GM12878 (cell line): ENCODE results near the gene AIDA. TPM values are rescaled to one million over a fixed set of nuclear protein-coding genes. Genes with fewer than 3 reads are reported as not detected.

Experiments
- CEBPZ ChIP-seq: fragments of 150-350 bp; IDR thresholded peaks from 2 replicates; pipeline ENCODE4 v1.6.1; 2016; ENCODE audit warnings: low read depth, low read length
- EGR1 ChIP-seq, 2 experiments: IDR thresholded peaks; 1 replicate in 1 of 2; 2 replicates in 1 of 2; pipeline ENCODE4 v1.6.1; 2011 to 2012; ENCODE audit warnings: low read depth in 2 of 2, low read length in 2 of 2, borderline replicate concordance in 1 of 2, mild to moderate bottlenecking in 1 of 2, moderate library complexity in 1 of 2
- FOXK2 ChIP-seq: fragments of 450-650 bp; IDR thresholded peaks from 2 replicates; pipeline ENCODE4 v1.6.1; 2017; ENCODE audit warnings: mild to moderate bottlenecking, moderate library complexity
- IKZF2 ChIP-seq, 2 experiments: fragments of 450-650 bp; IDR thresholded peaks; 2 replicates each; pipeline ENCODE4 v1.6.1; 2017; ENCODE audit warnings: mild to moderate bottlenecking in 2 of 2, moderate library complexity in 2 of 2
- MEF2B ChIP-seq: fragments of 450-650 bp; IDR thresholded peaks from 2 replicates; pipeline ENCODE4 v1.6.1; 2018; ENCODE audit warnings: mild to moderate bottlenecking, moderate library complexity; ENCODE audit not compliant: partially characterized antibody, poor library complexity, severe bottlenecking
- MTA3 ChIP-seq: IDR thresholded peaks from 2 replicates; pipeline ENCODE4 v1.6.1; 2012; ENCODE audit warnings: low read length, inconsistent platforms, borderline replicate concordance
- MYB ChIP-seq: fragments of 150-350 bp; IDR thresholded peaks from 2 replicates; pipeline ENCODE4 v1.6.1; 2014; ENCODE audit warnings: mild to moderate bottlenecking, low read depth, low read length, borderline replicate concordance
- NFXL1 ChIP-seq: fragments of 450-650 bp; IDR thresholded peaks from 2 replicates; pipeline ENCODE4 v1.6.1; 2017; ENCODE audit warnings: antibody characterized with exemption, mild to moderate bottlenecking, borderline replicate concordance
- NR2F1 ChIP-seq: fragments of 450-650 bp; conservative IDR thresholded peaks from 2 replicates; pipeline ENCODE4 v1.6.1; 2017; ENCODE audit warnings: mild to moderate bottlenecking
- PAX8 ChIP-seq: fragments of 450-650 bp; IDR thresholded peaks from 2 replicates; pipeline ENCODE4 v1.6.1; 2017; ENCODE audit warnings: mild to moderate bottlenecking, moderate library complexity
- POU2F2 ChIP-seq: IDR thresholded peaks from 3 replicates; pipeline ENCODE4 v1.6.1; 2011; ENCODE audit warnings: low read depth, mild to moderate bottlenecking, low read length, borderline replicate concordance
- RELB ChIP-seq: fragments of 450-650 bp; IDR thresholded peaks from 2 replicates; pipeline ENCODE4 v1.6.1; 2017; ENCODE audit warnings: low read depth, mild to moderate bottlenecking, moderate library complexity
- RFX5 ChIP-seq: IDR thresholded peaks from 2 replicates; pipeline ENCODE4 v1.6.1; 2011; ENCODE audit warnings: low read depth, low read length, improper control_type of control experiment
- SMAD5 ChIP-seq: IDR thresholded peaks from 2 replicates; pipeline ENCODE4 v1.6.1; 2016; ENCODE audit warnings: antibody characterized with exemption, low read depth
- SP1 ChIP-seq: IDR thresholded peaks from one replicate; pipeline ENCODE4 v1.6.1; 2011; ENCODE audit warnings: low read depth, low read length
- YBX1 ChIP-seq: fragments of 450-650 bp; IDR thresholded peaks from 2 replicates; pipeline ENCODE4 v1.6.1; 2016; ENCODE audit warnings: antibody characterized with exemption
- ZBTB40 ChIP-seq: fragments of 450-650 bp; IDR thresholded peaks from 2 replicates; pipeline ENCODE4 v1.6.1; 2016; ENCODE audit warnings: mild to moderate bottlenecking, moderate library complexity, borderline replicate concordance
- ZNF207 ChIP-seq: fragments of 450-650 bp; IDR thresholded peaks from 2 replicates; pipeline ENCODE4 v1.6.1; 2014; ENCODE audit warnings: antibody characterized with exemption, mild to moderate bottlenecking, borderline replicate concordance
- polyA plus RNA-seq, 11 experiments: library from polyadenylated mRNA; depleted of rRNA in 4 of 11; unstranded in 6 of 11; stranded (reverse) in 5 of 11; fragments of >200 nt; fragmentation: Nextera tagmentation in 4 of 11; fragmentation: Illumina TruSeq in 1 of 11; extraction: Ambion mirVana in 4 of 11; extraction: Trizol in 1 of 11; gene quantifications; 1 replicate in 1 of 11; 2 replicates in 10 of 11; pipeline versions ENCODE4 v1.2.1 to v1.2.3, GENCODE V29; 2011 to 2016; ENCODE audit warnings: inconsistent platforms in 2 of 11, missing spikeins in 2 of 11, low read depth in 1 of 11
- total RNA-seq, 4 experiments: library from RNA; depleted of rRNA in 3 of 4; stranded (reverse); fragments of >200 nt in 3 of 4; fragmentation: Illumina TruSeq in 1 of 4; extraction: Trizol in 1 of 4; gene quantifications; 2 replicates each; pipeline versions ENCODE4 v1.2.1 to v1.2.3, GENCODE V29; 2013 to 2021
- TF ChIP-seq, protein P1 (sequence below): fragments of 450-650 bp; formaldehyde crosslinking; IDR thresholded peaks from 2 replicates; pipeline ENCODE4 v1.4.0; 2022; ENCODE audit warnings: mild to moderate bottlenecking, moderate library complexity

The AIDA gene
- total and polyA plus RNA-seq, 10 of the 15 experiments (the other 5 are each of a cell fraction or from before 2014, with no cell fraction given), result 8.9 to 43.1 (median 19.2) TPM

DNA sequence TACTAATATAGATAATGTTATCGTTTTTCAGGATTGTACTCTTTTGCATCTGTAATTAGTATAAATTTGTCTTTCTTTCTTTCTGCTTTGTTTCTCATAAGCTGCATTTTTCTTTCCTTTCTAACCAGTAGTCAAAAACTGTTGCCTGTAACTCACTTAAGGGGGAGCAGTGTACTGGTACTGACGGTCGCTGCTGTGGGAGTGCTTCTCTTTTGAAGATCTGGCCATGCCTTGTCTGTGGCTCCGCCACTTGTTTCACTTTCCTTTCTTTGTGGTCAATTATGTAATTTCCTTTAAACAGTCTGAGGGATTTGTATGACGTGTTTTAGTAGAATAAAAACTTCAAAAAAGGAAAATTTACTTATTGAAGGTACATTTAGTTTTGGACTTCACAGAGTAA lies 57.4 kb downstream of the AIDA start (continued):
- TF ChIP-seq IKZF2 (IDR thresholded peaks at IDR 0.05) (peak; percentile 85 to 87), ZNF207 (no peak), SMAD5 (no peak), MTA3 (peak; percentile 67; the same call in 1 of the 2 replicates), YBX1 (no peak), RFX5 (no peak), SP1 (no peak), EGR1 (IDR thresholded peaks at IDR 0.05; ENCODE audit: borderline replicate concordance in 1 of 2, low read depth in 2 of 2, low read length in 2 of 2) (peak in 1 of 2 experiments; percentile 26; a peak in 1 of 3 replicates), RELB (peak; percentile 66; the same call in 1 of the 2 replicates), POU2F2 (peak; percentile 74; the same call in 1 of the 3 replicates), CEBPZ (no peak), MYB (no peak), NFXL1 (no peak), PAX8 (no peak), MEF2B (peak; percentile 46), ZBTB40 (no peak), NR2F1 (no peak), FOXK2 (no peak)
- TF ChIP-seq, protein P1, sequence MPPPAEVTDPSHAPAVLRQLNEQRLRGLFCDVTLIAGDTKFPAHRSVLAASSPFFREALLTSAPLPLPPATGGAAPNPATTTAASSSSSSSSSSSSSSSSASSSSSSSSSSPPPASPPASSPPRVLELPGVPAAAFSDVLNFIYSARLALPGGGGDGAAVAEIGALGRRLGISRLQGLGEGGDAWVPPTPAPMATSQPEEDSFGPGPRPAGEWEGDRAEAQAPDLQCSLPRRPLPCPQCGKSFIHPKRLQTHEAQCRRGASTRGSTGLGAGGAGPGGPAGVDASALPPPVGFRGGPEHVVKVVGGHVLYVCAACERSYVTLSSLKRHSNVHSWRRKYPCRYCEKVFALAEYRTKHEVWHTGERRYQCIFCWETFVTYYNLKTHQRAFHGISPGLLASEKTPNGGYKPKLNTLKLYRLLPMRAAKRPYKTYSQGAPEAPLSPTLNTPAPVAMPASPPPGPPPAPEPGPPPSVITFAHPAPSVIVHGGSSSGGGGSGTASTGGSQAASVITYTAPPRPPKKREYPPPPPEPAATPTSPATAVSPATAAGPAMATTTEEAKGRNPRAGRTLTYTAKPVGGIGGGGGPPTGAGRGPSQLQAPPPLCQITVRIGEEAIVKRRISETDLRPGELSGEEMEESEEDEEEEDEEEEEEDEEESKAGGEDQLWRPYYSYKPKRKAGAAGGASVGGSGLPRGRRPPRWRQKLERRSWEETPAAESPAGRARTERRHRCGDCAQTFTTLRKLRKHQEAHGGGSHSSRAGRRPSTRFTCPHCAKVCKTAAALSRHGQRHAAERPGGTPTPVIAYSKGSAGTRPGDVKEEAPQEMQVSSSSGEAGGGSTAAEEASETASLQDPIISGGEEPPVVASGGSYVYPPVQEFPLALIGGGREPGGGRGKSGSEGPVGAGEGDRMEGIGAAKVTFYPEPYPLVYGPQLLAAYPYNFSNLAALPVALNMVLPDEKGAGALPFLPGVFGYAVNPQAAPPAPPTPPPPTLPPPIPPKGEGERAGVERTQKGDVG (CRISPR knock-in tag), result no peak
